ENCODE data around the gene VWF.
"Not testable (repeated sequence)": the region's sequence is repeated elsewhere in the genome, so short reads cannot be mapped to it uniquely, and the experiment has no call there.

Gene VWF

GRCh38 chr12:6165395-6165794 lies 40.9 kb upstream of the VWF start:
- no peak overlapping the region for H3K4me3 ChIP-seq (ENCODE audit: low read depth, low read length)
- no peak for TF ChIP-seq CTCF (IDR thresholded peaks at IDR 0.05; ENCODE audit: low read depth, low read length, missing control alignments)
- no peak for DNase-seq (ENCODE audit: low read depth)

GRCh38 chr12:6163416-6164060 lies 39.1 kb upstream of the VWF start:
- H3K4me3 ChIP-seq (ENCODE audit: low read depth, low read length): no peak overlapping the region
- no peak for TF ChIP-seq CTCF (IDR thresholded peaks at IDR 0.05; ENCODE audit: low read depth, low read length, missing control alignments)
- no peak for DNase-seq (ENCODE audit: low read depth)

DNA sequence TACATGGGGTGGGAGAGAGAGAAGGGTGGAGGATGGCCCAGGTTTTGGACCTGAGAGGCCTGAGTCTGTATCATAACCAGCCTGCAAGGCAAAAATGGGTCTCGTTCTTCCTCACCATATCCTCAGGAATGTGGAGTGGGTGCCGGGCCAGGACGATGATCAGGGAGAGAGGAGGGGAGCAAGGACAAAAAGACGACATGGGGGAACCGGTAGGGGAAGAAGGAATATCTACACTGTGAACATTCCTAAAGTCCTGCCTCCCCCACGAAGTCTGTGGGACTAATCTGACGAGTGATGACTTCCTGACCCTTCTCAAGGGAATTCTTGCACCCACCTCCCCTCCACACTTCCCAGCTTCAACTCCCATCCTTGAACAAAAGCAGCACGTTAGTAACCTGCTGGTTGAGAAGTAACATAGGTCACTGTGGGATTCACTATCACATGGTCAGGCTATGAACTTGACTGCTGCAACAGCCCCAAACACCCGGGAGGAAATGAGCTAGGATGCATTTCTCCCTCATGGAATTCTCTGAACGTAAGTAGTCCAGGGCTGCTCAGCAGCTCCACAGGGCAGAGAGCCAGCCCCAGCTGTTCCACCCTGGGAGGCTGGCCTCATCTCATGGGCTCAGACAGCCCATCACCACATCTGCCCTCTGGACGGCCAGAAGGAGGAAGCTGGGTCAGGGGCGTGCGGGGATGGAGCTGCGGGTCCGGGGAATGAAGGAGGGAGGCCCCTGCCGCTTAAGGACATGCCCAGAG lies 36.8 kb upstream of the VWF start:
- DNase-seq (ENCODE audit: low read depth): no peak
- no peak overlapping the region for H3K4me3 ChIP-seq (ENCODE audit: low read depth, low read length)
- no peak for TF ChIP-seq CTCF (IDR thresholded peaks at IDR 0.05; ENCODE audit: low read depth, low read length, missing control alignments)

DNA sequence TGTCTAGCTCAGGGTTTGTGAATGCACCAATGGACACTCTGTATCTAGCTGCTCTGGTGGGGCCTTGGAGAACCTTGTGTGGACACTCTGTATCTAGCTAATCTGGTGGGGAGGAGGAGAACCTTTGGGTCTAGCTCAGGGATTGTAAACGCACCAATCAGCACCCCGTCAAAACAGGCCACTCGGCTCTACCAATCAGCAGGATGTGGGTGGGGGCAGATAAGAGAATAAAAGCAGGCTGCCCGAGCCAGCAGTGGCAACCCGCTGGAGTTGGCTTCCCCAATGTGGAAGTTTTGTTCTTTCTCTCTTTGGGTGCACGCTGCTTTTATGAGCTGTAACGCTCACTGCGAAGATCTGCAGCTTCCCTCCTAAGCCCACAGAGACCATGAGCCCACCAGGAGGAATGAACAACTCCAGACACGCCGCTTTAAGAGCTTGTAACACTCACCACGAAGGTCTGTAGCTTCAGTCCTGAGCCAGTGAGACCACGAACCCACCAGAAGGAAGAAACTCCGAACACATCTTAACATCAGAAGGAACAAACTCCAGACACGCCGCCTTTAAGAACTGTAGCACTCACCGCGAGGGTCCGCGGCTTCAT lies 35.7 kb upstream of the VWF start:
- not testable (repeated sequence) for H3K4me3 ChIP-seq (ENCODE audit: low read depth, low read length); DNase-seq (ENCODE audit: low read depth)

DNA sequence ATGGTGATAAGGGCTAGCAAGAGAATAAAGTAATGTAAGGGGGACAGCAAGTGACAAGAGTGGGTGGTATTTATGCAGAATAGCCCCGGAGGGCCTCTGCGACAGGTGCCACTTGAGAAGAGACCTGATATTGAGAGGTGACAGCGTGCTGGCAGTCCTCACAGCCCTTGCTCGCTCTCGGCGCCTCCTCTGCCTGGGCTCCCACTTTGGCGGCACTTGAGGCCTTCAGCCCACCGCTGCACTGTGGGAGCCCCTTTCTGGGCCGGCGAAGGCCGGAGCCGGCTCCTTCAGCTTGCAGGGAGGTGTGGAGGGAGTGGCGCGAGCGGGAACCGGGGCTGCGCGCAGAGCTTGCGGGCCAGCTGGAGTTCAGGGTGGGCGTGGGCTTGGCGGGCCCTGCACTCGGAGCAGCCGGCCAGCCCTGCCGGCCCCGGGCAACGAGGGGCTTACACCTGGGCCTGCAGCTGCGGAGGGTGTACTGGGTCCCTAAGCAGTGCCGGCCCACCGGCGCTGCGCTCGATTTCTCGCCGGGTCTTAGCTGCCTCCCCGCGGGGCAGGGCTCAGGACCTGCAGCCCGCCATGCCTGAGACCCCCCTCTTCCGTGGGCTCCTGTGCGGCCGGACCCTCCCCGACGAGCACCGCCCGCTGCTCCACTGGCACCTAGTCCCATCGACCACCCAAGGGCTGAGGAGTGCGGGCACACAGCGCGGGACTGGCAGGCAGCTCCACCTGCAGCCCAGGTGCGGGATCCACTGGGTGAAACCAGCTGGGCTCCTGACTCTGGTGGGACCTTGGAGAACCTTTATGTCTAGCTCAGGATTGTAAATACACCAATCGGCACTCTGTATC lies 34.9 kb upstream of the VWF start:
- H3K4me3 ChIP-seq (ENCODE audit: low read depth, low read length); DNase-seq (ENCODE audit: low read depth): not testable (repeated sequence)

GRCh38 chr12:6158749-6159148 lies 34.3 kb upstream of the VWF start:
- H3K4me3 ChIP-seq (ENCODE audit: low read depth, low read length): no peak overlapping the region
- DNase-seq (ENCODE audit: low read depth): no peak
- no peak for TF ChIP-seq CTCF (IDR thresholded peaks at IDR 0.05; ENCODE audit: low read depth, low read length, missing control alignments)

DNA sequence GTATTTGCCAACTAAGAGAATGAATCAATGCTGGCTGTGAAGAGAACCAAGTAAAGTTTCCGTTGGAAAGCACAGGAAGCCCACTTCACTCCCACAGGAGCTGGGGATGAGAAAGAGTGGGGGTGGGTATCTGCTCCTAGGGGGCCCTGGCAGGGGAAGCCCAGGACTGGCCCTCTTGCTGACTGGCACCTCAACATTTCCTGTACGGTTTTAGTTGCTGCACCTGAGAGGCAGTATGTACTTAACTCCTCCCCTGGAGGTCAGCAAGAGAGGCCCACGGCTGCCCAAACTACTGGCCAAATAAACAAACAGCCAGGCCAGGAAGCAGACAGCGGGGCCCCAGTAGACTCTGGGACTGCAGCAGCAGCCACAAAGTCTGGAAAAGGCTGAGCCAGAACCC lies 33.8 kb upstream of the VWF start:
- no peak for DNase-seq (ENCODE audit: low read depth)
- TF ChIP-seq CTCF (IDR thresholded peaks at IDR 0.05; ENCODE audit: low read depth, low read length, missing control alignments): no peak

More for the DNA sequence above, 33.8 kb upstream of the VWF start:
- H3K4me3 ChIP-seq (ENCODE audit: low read depth, low read length): no peak overlapping the region
